Esophagus mucosa (tissue), 1 donor: Measurements from ENCODE around the gene PLD5. TPM values are rescaled to one million over a fixed set of nuclear protein-coding genes. Genes with fewer than 3 reads are reported as not detected.
"Not testable (repeated sequence)": the region's sequence is repeated elsewhere in the genome, so short reads cannot be mapped to it uniquely, and the experiment has no call there.

Experiments used
- ATAC-seq: fragments of 200-7000 bp; cut with Tn5 transposase; one replicate; pipeline ENCODE4 v1.9.1; 2020
- total RNA-seq: library from RNA; stranded (reverse); gene quantifications from one replicate; pipeline ENCODE4 v1.2.4, GENCODE V29; 2023
- donor health status: DM: yes; HTN: yes; CAD: no.

The PLD5 gene
- total RNA-seq, 1 donor from 2014 or later: not detected

GRCh38 chr1:242416657-242417056, 107.8 kb downstream of the PLD5 start:
- no peak for ATAC-seq

GRCh38 chr1:242412921-242413320, 111.6 kb downstream of the PLD5 start:
- ATAC-seq: no peak

GRCh38 chr1:242411901-242412300, 112.6 kb downstream of the PLD5 start:
- no peak for ATAC-seq

- no peak for ATAC-seq
These were observed 118.5 kb downstream of the PLD5 start for GRCh38 chr1:242405947-242406346.

GRCh38 chr1:242404296-242404695, 120.2 kb downstream of the PLD5 start:
- no peak for ATAC-seq

- ATAC-seq: no peak
These were observed 121.5 kb downstream of the PLD5 start for GRCh38 chr1:242402956-242403355.

- ATAC-seq: no peak
These were observed 122.6 kb downstream of the PLD5 start for GRCh38 chr1:242401937-242402336.

GRCh38 chr1:242398351-242398750, 126.1 kb downstream of the PLD5 start:
- no peak for ATAC-seq

GRCh38 chr1:242391896-242392295, 132.6 kb downstream of the PLD5 start:
- no peak for ATAC-seq

GRCh38 chr1:242376121-242376520, 148.4 kb downstream of the PLD5 start:
- ATAC-seq: not testable (repeated sequence)

GRCh38 chr1:242350446-242350845, 174.1 kb downstream of the PLD5 start:
- ATAC-seq: not testable (repeated sequence)

- ATAC-seq: no peak
These were observed 174.9 kb downstream of the PLD5 start for GRCh38 chr1:242349636-242350035.

GRCh38 chr1:242330865-242331264, 193.6 kb downstream of the PLD5 start:
- not testable (repeated sequence) for ATAC-seq

GRCh38 chr1:242327381-242327780, 197.1 kb downstream of the PLD5 start:
- ATAC-seq: not testable (repeated sequence)

- ATAC-seq: not testable (repeated sequence)
These were observed 202.5 kb downstream of the PLD5 start for GRCh38 chr1:242321981-242322380.

- ATAC-seq: no peak
These were observed 206.4 kb downstream of the PLD5 start for GRCh38 chr1:242318140-242318539.

- ATAC-seq: not testable (repeated sequence)
These were observed 209.6 kb downstream of the PLD5 start for GRCh38 chr1:242314865-242315264.

GRCh38 chr1:242314085-242314649, 210.3 kb downstream of the PLD5 start:
- not testable (repeated sequence) for ATAC-seq

- ATAC-seq: not testable (repeated sequence)
These were observed 215.8 kb downstream of the PLD5 start for GRCh38 chr1:242308681-242309080.

- not testable (repeated sequence) for ATAC-seq
These were observed 230.7 kb downstream of the PLD5 start for GRCh38 chr1:242293781-242294180.

GRCh38 chr1:242288067-242288466, 236.4 kb downstream of the PLD5 start:
- not testable (repeated sequence) for ATAC-seq

GRCh38 chr1:242282758-242283485, 241.6 kb downstream of the PLD5 start:
- ATAC-seq: not testable (repeated sequence)

- ATAC-seq: not testable (repeated sequence)
These were observed 246.1 kb downstream of the PLD5 start for GRCh38 chr1:242278406-242278805.

- ATAC-seq: not testable (repeated sequence)
These were observed 247.7 kb downstream of the PLD5 start for GRCh38 chr1:242276769-242277168.
